Thoracic aorta (tissue), 2 donors: ENCODE data around the gene TDRKH. TPM values are rescaled to one million over a fixed set of nuclear protein-coding genes. Genes with fewer than 3 reads are reported as not detected.

ENCODE experiments used
- ATAC-seq: fragments of 150-250 bp; one replicate; pipeline ENCODE4 v1.8.0; 2017; ENCODE audit warnings: low read depth; ENCODE audit not compliant: insufficient number of reproducible peaks, low FRiP score
- DNase-seq: peaks from one replicate; pipeline ENCODE4 v3.0.0-alpha.2; 2020; ENCODE audit warnings: low spot score
- H3K27ac ChIP-seq, 2 donors: fragments of 200-600 bp; sonication (generic); 1 replicate in 1 of 2; 2 replicates in 1 of 2; pipeline ENCODE4 v1.5.1; 2016; ENCODE audit warnings: mild to moderate bottlenecking in 2 of 2, moderate library complexity in 2 of 2
- H3K27me3 ChIP-seq: fragments of 200-600 bp; sonication (generic); replicated peaks from 2 replicates; pipeline ENCODE4 v1.6.0; 2016; ENCODE audit warnings: mild to moderate bottlenecking; ENCODE audit not compliant: insufficient read depth
- H3K36me3 ChIP-seq: fragments of 200-600 bp; sonication (generic); one replicate; pipeline ENCODE4 v1.5.1; 2016
- H3K4me1 ChIP-seq, 2 donors: fragments of 200-600 bp; sonication (generic); 1 replicate in 1 of 2; 2 replicates in 1 of 2; pipeline versions ENCODE4 v1.5.1 to v1.6.0; 2016; ENCODE audit warnings: low read depth in 2 of 2, mild to moderate bottlenecking in 1 of 2; ENCODE audit not compliant: control insufficient read depth in 1 of 2
- H3K4me3 ChIP-seq: fragments of 200-600 bp; sonication (generic); 2 replicates; pipeline ENCODE4 v1.5.1; 2016; ENCODE audit warnings: mild to moderate bottlenecking
- H3K9me3 ChIP-seq: fragments of 200-600 bp; sonication (generic); 2 replicates; pipeline ENCODE4 v1.5.1; 2016
- total RNA-seq, 2 donors: library from RNA; depleted of rRNA; stranded (reverse); fragments of >200 nt; gene quantifications; one replicate each; pipeline versions ENCODE4 v1.1.0 to v1.2.3, GENCODE V29; 2016
- TF ChIP-seq, protein P1 (sequence below): fragments of 200-600 bp; sonication (generic); IDR thresholded peaks from one replicate; pipeline ENCODE4 v1.5.1; 2019; ENCODE audit warnings: antibody characterized with exemption

TDRKH gene
- total RNA-seq, 2 donors from 2014 or later, result 3.1 to 3.2 TPM

DNA sequence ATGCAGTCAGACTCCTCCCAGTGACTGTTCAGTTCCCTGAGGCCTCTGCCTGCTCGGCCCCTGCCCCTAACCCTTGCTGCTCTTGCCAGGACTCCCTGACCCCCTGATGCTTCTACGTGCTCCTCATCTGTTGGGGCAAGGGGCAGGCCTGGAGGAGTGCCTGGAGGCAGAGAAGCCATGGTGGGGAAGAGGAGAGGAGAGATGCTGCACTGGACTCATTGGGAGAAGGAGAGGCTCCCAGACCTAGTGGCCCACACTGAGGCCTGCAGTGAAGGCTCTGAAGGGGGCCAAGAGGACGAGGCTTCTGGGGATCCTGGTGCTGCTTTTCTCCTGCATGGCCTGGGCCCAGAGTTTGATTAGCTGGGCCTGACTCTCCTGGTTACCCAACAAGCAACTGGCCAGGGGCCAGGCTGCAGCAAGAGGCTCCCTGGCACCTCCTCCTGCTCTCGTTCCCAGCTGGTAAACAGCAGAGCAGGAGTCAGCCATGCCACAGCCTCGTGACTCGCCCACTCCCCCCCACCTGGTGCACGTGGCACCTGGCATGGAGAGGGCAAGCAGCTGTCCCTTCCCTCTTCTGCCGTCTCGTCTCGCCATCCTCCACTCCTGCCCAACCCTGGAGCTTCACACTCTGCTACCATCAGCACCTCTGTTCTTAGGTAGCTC lies 42.1 kb upstream of the TDRKH start:
- Histone ChIP-seq H3K27me3 (no peaks in the 10 kb centered on the region), H3K36me3 (no peaks in the 10 kb centered on the region), H3K27ac (no peak overlapping the region), H3K9me3 (no peaks in the 10 kb centered on the region), H3K4me1 (peaks cover 0 to 2% of the 10 kb centered on the region in 2 donors), H3K4me3 (no peak overlapping the region)
- TF ChIP-seq, protein P1, sequence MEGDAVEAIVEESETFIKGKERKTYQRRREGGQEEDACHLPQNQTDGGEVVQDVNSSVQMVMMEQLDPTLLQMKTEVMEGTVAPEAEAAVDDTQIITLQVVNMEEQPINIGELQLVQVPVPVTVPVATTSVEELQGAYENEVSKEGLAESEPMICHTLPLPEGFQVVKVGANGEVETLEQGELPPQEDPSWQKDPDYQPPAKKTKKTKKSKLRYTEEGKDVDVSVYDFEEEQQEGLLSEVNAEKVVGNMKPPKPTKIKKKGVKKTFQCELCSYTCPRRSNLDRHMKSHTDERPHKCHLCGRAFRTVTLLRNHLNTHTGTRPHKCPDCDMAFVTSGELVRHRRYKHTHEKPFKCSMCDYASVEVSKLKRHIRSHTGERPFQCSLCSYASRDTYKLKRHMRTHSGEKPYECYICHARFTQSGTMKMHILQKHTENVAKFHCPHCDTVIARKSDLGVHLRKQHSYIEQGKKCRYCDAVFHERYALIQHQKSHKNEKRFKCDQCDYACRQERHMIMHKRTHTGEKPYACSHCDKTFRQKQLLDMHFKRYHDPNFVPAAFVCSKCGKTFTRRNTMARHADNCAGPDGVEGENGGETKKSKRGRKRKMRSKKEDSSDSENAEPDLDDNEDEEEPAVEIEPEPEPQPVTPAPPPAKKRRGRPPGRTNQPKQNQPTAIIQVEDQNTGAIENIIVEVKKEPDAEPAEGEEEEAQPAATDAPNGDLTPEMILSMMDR, result no peak
- DNase-seq, result no peak
- ATAC-seq, result no peak

DNA sequence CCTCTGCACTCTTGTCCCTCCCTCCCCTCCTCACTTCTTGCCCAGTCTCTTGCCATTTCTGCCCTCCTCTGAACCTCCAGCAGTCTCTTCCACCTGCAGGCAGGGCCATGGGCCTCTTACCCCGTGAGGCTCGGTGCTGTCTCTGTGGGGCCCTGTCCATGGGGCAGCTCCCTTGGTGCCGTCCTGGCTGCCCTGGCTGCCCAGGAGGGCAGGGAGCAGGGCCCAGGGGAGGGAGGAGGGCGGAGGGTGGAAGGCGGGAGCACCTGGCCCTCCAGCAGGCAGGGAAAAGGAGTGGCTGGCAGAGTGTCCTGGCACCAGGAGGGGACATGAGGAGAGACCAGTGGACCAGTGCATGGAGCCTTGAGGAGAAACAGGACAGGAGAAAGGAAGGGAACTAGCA lies 41.3 kb upstream of the TDRKH start, which contains the start of gene RORC:
TSS of gene RORC (minus strand) at position 198 of the 400 bp plus-strand sequence. CDS start at position 160, 38 bp downstream.
- Histone ChIP-seq H3K27ac (no peak within 1 kb of the TSS), H3K4me1 (no peaks in the 10 kb centered on the region), H3K9me3 (no peaks in the 10 kb centered on the region), H3K36me3 (no peaks in the 10 kb centered on the region), H3K4me3 (no peak within 1 kb of the TSS), H3K27me3 (no peaks in the 10 kb centered on the region)
- DNase-seq (no peak), ATAC-seq (no peak)
- TF ChIP-seq, protein P1, result no peak

DNA sequence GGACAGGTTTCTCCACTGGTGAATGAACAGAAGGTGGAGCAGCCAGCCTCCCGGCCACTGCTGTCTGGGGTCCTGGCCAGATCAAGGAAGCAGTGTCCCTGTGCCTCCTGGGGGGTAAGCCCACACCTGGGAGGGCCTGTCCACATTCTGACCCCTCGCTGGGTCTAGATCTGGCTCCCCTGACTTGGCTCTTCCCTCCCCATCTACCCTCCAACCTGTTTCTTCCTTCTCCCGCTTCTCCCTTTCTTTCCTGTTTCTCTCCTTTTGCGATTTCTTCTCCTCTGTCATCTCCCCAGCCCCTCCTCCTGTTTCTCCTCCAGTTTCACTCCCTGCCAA lies 40.9 kb upstream of the TDRKH start:
- DNase-seq (no peak), ATAC-seq (no peak)
- H3K4me3 ChIP-seq, result no peak overlapping the region
- H3K9me3 ChIP-seq, result no peaks in the 10 kb centered on the region
- H3K27me3 ChIP-seq, result no peaks in the 10 kb centered on the region
- TF ChIP-seq, protein P1, result no peak
- H3K36me3 ChIP-seq, result no peaks in the 10 kb centered on the region
- no peaks in the 10 kb centered on the region for H3K4me1 ChIP-seq
- H3K27ac ChIP-seq, result no peak overlapping the region

DNA sequence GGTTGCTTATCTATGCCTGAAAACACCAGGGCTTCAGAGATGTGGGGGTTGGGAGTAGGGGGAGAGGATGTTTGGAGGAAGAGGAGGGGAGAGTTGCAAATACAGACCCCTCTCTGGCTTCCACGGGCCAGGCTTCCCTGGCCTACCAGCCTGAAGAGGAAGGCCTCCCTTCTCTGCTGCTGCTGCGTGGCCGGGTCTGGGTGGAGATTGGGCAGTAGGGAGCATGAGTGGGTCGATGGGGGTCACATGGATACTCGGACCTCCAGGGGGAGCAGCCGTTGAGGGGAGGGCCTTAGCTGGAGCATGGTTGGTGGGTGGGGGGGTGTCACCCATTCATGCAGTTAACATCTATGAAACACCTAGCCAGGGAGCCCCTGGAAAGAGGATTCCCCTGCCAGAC lies 39.8 kb upstream of the TDRKH start:
- Histone ChIP-seq H3K4me1 (no peaks in the 10 kb centered on the region), H3K27me3 (no peaks in the 10 kb centered on the region), H3K36me3 (no peaks in the 10 kb centered on the region), H3K4me3 (no peak overlapping the region), H3K27ac (no peak overlapping the region), H3K9me3 (no peaks in the 10 kb centered on the region)
- ATAC-seq (no peak), DNase-seq (no peak)
- TF ChIP-seq, protein P1, result no peak

DNA sequence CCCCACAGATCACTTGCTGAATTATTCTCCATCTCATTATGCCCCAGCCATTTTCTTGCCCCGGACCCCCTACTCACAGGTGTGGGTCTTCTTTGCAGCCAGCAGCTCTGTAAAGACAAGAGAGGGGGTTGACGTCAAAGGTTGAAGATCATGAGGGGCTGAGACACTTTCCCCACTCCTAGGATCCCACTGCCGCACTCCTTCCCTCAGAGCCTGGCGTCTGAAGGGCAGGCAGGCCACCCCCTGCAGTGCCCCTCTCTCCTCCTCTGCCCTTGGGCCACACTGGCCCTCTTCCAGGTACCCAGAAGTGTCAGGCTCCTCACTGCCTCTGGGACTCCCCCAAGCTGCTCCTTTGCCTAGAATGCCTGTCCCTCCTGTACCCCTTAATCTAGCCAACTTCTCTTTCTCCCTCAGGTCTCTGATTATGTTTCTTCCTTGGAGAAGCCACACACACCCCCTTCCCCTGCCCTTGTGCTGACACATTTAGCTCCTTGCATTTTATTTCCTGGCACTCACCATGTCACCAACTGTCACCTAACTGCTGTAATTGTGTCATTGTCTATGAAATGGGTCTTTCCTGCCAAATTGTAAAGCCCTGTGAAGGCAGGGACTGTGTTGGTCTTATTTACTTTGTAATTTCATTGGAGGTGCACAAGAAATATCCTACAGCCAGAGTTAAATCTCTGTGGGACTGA lies 39.2 kb upstream of the TDRKH start:
- ATAC-seq (no peak), DNase-seq (no peak)
- H3K9me3 ChIP-seq, result no peaks in the 10 kb centered on the region
- TF ChIP-seq, protein P1, result no peak
- H3K27me3 ChIP-seq, result no peaks in the 10 kb centered on the region
- no peaks in the 10 kb centered on the region for H3K36me3 ChIP-seq
- H3K4me1 ChIP-seq, result no peaks in the 10 kb centered on the region
- H3K4me3 ChIP-seq, result no peak overlapping the region
- no peak overlapping the region for H3K27ac ChIP-seq
